ENCODE data around the gene ZNF70.

The ZNF70 gene

GRCh38 chr22:23689414-23689813 lies 61.5 kb downstream of the ZNF70 start:
- DNase-seq: no peak
